CD14-positive monocyte (primary cell): ENCODE results near the gene CD28. TPM values are rescaled to one million over a fixed set of nuclear protein-coding genes. Genes with fewer than 3 reads are reported as not detected.

Experiments
- DNase-seq, 3 donors: peaks; one replicate each; pipeline ENCODE4 v3.0.0-alpha.2; 2011 to 2022
- H2AFZ ChIP-seq: 2 replicates; pipeline ENCODE4 v1.6.0; 2012; ENCODE audit warnings: mild to moderate bottlenecking, low read depth, low read length, inconsistent platforms; ENCODE audit not compliant: insufficient read depth, poor library complexity, severe bottlenecking
- H3K27ac ChIP-seq, 2 donors: 1 replicate in 1 of 2; 2 replicates in 1 of 2; pipeline ENCODE4 v1.5.1; 2012 to 2013; ENCODE audit warnings: low read length in 2 of 2, control low read depth in 1 of 2, inconsistent platforms in 1 of 2, low read depth in 1 of 2, mild to moderate bottlenecking in 1 of 2
- H3K27me3 ChIP-seq, 2 donors: one replicate each; pipeline versions ENCODE4 v1.6.0 to v1.6.1; 2011 to 2013; ENCODE audit warnings: low read length in 2 of 2; ENCODE audit not compliant: control insufficient read depth in 2 of 2, insufficient read depth in 2 of 2
- H3K36me3 ChIP-seq, 2 donors: replicated peaks in 1 of 2; 1 replicate in 1 of 2; 2 replicates in 1 of 2; pipeline versions ENCODE4 v1.5.1 to v1.6.1; 2012 to 2013; ENCODE audit warnings: low read length in 2 of 2, control low read depth in 1 of 2, inconsistent platforms in 1 of 2, mild to moderate bottlenecking in 1 of 2; ENCODE audit not compliant: insufficient read depth in 2 of 2, control insufficient read depth in 1 of 2
- H3K4me1 ChIP-seq, 2 donors: 1 replicate in 1 of 2; 2 replicates in 1 of 2; pipeline versions ENCODE4 v1.5.1 to v1.6.1; 2012 to 2013; ENCODE audit warnings: low read length in 2 of 2, control low read depth in 1 of 2, inconsistent platforms in 1 of 2, mild to moderate bottlenecking in 1 of 2, moderate library complexity in 1 of 2; ENCODE audit not compliant: insufficient read depth in 2 of 2, control insufficient read depth in 1 of 2
- H3K4me2 ChIP-seq: replicated peaks from 2 replicates; pipeline ENCODE3; 2012; ENCODE audit warnings: low read length, moderate library complexity, mild to moderate bottlenecking; ENCODE audit not compliant: poor library complexity, severe bottlenecking; ENCODE audit errors: extremely low read depth
- H3K4me3 ChIP-seq, 3 experiments: fragments of 200-600 bp in 1 of 3; sonication (generic) in 1 of 3; replicated peaks in 1 of 3; 1 replicate in 2 of 3; 2 replicates in 1 of 3; pipeline ENCODE4 v1.5.1; 2011 to 2013; ENCODE audit warnings: low read length in 3 of 3, mild to moderate bottlenecking in 3 of 3, control low read depth in 2 of 3, low read depth in 2 of 3, inconsistent platforms in 1 of 3, moderate library complexity in 1 of 3
- H3K79me2 ChIP-seq: 2 replicates; pipeline ENCODE4 v1.6.0; 2012; ENCODE audit warnings: mild to moderate bottlenecking, control low read depth, inconsistent platforms, low read length, moderate library complexity; ENCODE audit not compliant: insufficient read depth
- H3K9ac ChIP-seq: 2 replicates; pipeline ENCODE4 v1.6.0; 2017; ENCODE audit warnings: low read length, mild to moderate bottlenecking; ENCODE audit not compliant: insufficient read depth, poor library complexity, severe bottlenecking
- H3K9me3 ChIP-seq, 2 donors: replicated peaks in 1 of 2; 1 replicate in 1 of 2; 2 replicates in 1 of 2; pipeline versions ENCODE4 v1.5.1 to v1.6.1; 2012 to 2013; ENCODE audit warnings: low read length in 2 of 2, control low read depth in 1 of 2; ENCODE audit not compliant: control insufficient read depth in 1 of 2, insufficient read depth in 1 of 2
- H4K20me1 ChIP-seq: 2 replicates; pipeline ENCODE4 v1.6.0; 2012; ENCODE audit warnings: mild to moderate bottlenecking, low read length, control low read depth, moderate library complexity; ENCODE audit not compliant: insufficient read depth
- H3K27ac Mint-ChIP-seq, 7 donors: one replicate each; pipeline ENCODE4 v1.8.0; 2020; ENCODE audit warnings: mild to moderate bottlenecking in 7 of 7, mixed read lengths in 7 of 7, moderate library complexity in 6 of 7, inconsistent platforms in 2 of 7
- H3K27me3 Mint-ChIP-seq, 3 donors: one replicate each; pipeline ENCODE4 v1.8.0; 2021 to 2022; ENCODE audit warnings: low read depth in 3 of 3, mild to moderate bottlenecking in 3 of 3, mixed read lengths in 3 of 3, moderate library complexity in 3 of 3, inconsistent platforms in 1 of 3
- H3K36me3 Mint-ChIP-seq, 2 donors: one replicate each; pipeline ENCODE4 v1.8.0; 2020; ENCODE audit warnings: mixed read lengths in 2 of 2, inconsistent platforms in 1 of 2, mild to moderate bottlenecking in 1 of 2
- H3K4me1 Mint-ChIP-seq: one replicate; pipeline ENCODE4 v1.8.0; 2020; ENCODE audit warnings: mild to moderate bottlenecking, mixed read lengths
- H3K4me3 Mint-ChIP-seq, 2 donors: one replicate each; pipeline ENCODE4 v1.8.0; 2020; ENCODE audit warnings: mild to moderate bottlenecking in 2 of 2, mixed read lengths in 2 of 2, moderate library complexity in 1 of 2
- H3K9me3 Mint-ChIP-seq, 7 donors: one replicate each; pipeline ENCODE4 v1.8.0; 2020 to 2022; ENCODE audit warnings: mixed read lengths in 7 of 7, mild to moderate bottlenecking in 6 of 7, moderate library complexity in 6 of 7, inconsistent platforms in 2 of 7
- CTCF ChIP-seq: fragments of 200-600 bp; IDR thresholded peaks from one replicate; pipeline ENCODE4 v1.8.0; 2022; ENCODE audit warnings: antibody characterized with exemption, mild to moderate bottlenecking
- WGBS: methylation state at CpG from one replicate; pipeline ENCODE4 v1.1.5; 2013; ENCODE audit warnings: missing lambda C conversion rate; ENCODE audit not compliant: insufficient coverage; 5-methylcytosine and 5-hydroxymethylcytosine counted together
- intact Hi-C, 2 donors: fragments of 100-400 bp; cut with micrococcal nuclease; formaldehyde crosslinking; loops; one replicate each; pipeline versions ENCODE4 v1.15.0 to v1.15.1; 2023
- polyA plus RNA-seq, 3 donors: library from polyadenylated mRNA; depleted of rRNA in 1 of 3; unstranded in 2 of 3; stranded (reverse) in 1 of 3; fragments of 300-500 nt in 2 of 3; fragments of >200 nt in 1 of 3; fragmentation: Illumina TruSeq in 2 of 3; gene quantifications; 1 replicate in 2 of 3; 2 replicates in 1 of 3; pipeline ENCODE4 v1.2.3, GENCODE V29; 2012 to 2021

Gene CD28
- polyA plus RNA-seq, 3 donors = 0.09 to 0.21 TPM; not detected in 1

- Mint-ChIP-seq H3K4me1 (peaks cover 52% of the 10 kb centered on the region), H3K27me3 (peaks cover 0 to 2% (median 0%) of the 10 kb centered on the region in 3 donors), H3K27ac (peak overlapping the region in 3 of 7 donors; percentile 82 to 92 (median 89)), H3K9me3 (no peaks in the 10 kb centered on the region), H3K4me3 (no peak overlapping the region), H3K36me3 (peaks cover 0 to 2% of the 10 kb centered on the region in 2 donors)
- no peak overlapping the region for H3K9ac ChIP-seq
- intact Hi-C loops = no loop called here
- no peak for DNase-seq
- TF ChIP-seq CTCF = no peak
- no peaks in the 10 kb centered on the region for H3K9me3 ChIP-seq
- peak overlapping the region in 1 of 2 donors; percentile 67 for H3K27ac ChIP-seq
- WGBS = no CpG with 5 or more reads among the region's 2 CpGs
- H3K4me1 ChIP-seq = peaks cover 54 to 57% of the 10 kb centered on the region in 2 donors
- no peaks in the 10 kb centered on the region for H3K27me3 ChIP-seq
- no peaks in the 10 kb centered on the region for H4K20me1 ChIP-seq
- H2AFZ ChIP-seq = no peak overlapping the region
- H3K4me3 ChIP-seq = no peak overlapping the region
- no peak overlapping the region for H3K4me2 ChIP-seq
- no peaks in the 10 kb centered on the region for H3K36me3 ChIP-seq
- no peaks in the 10 kb centered on the region for H3K79me2 ChIP-seq
These were observed 46.0 kb upstream of the CD28 start for GRCh38 chr2:203660465-203660864.

DNA sequence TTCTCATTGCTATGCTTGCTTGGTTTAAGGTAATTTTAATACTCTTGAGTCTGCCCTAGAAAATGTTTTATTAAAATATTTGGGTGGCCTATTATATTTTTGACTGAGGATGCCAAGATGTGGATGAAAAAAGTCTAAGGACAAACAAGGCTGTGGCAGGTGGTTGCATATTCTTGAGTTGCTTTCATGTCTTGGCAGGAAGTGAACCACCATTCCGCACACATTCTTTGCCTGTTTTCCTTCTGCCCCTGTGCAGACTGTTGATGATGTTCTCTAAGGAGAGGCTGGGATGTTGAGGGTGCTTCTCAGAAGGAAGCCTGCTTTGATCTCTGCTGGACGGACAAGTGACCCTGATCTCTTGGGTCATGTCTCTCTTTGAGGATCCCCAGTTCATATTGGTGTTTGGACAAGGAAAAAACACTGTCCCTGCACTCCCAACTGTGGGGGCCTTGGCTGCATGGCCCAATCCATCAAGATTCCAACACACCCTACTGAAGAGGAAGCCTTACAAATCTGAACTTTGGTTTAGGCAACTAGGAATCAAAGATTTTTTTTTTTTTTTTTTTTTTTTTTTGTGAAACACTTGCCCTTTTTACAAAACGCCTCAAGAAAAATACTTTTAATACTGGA, 45.0 kb upstream of the CD28 start:
- DNase-seq = no peak
- Mint-ChIP-seq H3K9me3 (no peaks in the 10 kb centered on the region), H3K4me1 (peaks cover 44% of the 10 kb centered on the region), H3K36me3 (peaks cover 0 to 2% of the 10 kb centered on the region in 2 donors), H3K27ac (peak overlapping the region in 1 of 7 donors; percentile 77), H3K27me3 (peaks cover 0 to 4% (median 0%) of the 10 kb centered on the region in 3 donors), H3K4me3 (no peak overlapping the region)
- H3K4me3 ChIP-seq = no peak overlapping the region
- H3K9ac ChIP-seq = no peak overlapping the region
- no peaks in the 10 kb centered on the region for H3K79me2 ChIP-seq
- no peak overlapping the region for H3K27ac ChIP-seq
- no peaks in the 10 kb centered on the region for H3K36me3 ChIP-seq
- H3K4me1 ChIP-seq = peaks cover 45 to 48% of the 10 kb centered on the region in 2 donors
- no peaks in the 10 kb centered on the region for H4K20me1 ChIP-seq
- H3K4me2 ChIP-seq = no peak overlapping the region
- H2AFZ ChIP-seq = no peak overlapping the region
- H3K9me3 ChIP-seq = no peaks in the 10 kb centered on the region
- no peaks in the 10 kb centered on the region for H3K27me3 ChIP-seq
- no CpG with 5 or more reads among the region's 3 CpGs for WGBS
- TF ChIP-seq CTCF = no peak
- intact Hi-C loops = no loop called here
